Transverse colon (tissue), 4 donors: ENCODE measurements around the gene RBM20. TPM values are rescaled to one million over a fixed set of nuclear protein-coding genes. Genes with fewer than 3 reads are reported as not detected.

Experiments used
- DNase-seq: peaks from one replicate; pipeline ENCODE4 v3.0.0-alpha.2; 2019
- H3K27ac ChIP-seq, 4 donors: fragments of 200-600 bp; sonication (generic); 2 replicates each; pipeline ENCODE4 v1.5.1; 2016 to 2018; ENCODE audit warnings: inconsistent platforms in 4 of 4
- H3K27me3 ChIP-seq: fragments of 200-600 bp; sonication (generic); 2 replicates; pipeline ENCODE4 v1.5.1; 2017; ENCODE audit warnings: inconsistent platforms
- H3K36me3 ChIP-seq, 4 donors: fragments of 200-600 bp; sonication (generic); 2 replicates each; pipeline ENCODE4 v1.5.1; 2017 to 2019; ENCODE audit warnings: inconsistent platforms in 4 of 4
- H3K4me1 ChIP-seq, 4 donors: fragments of 200-600 bp; sonication (generic); 2 replicates each; pipeline ENCODE4 v1.5.1; 2017 to 2020; ENCODE audit warnings: inconsistent platforms in 4 of 4
- H3K4me3 ChIP-seq, 4 donors: fragments of 200-600 bp; sonication (generic); 1 replicate in 1 of 4; 2 replicates in 3 of 4; pipeline versions ENCODE4 v1.5.1 to v1.6.1; 2017 to 2019; ENCODE audit warnings: inconsistent platforms in 4 of 4
- H3K9me3 ChIP-seq, 2 donors: fragments of 200-600 bp; sonication (generic); 2 replicates each; pipeline ENCODE4 v1.5.1; 2017 to 2019; ENCODE audit warnings: inconsistent platforms in 2 of 2
- CTCF ChIP-seq, 5 experiments: fragments of 200-600 bp in 3 of 5; fragments of 450-650 bp in 2 of 5; sonication (generic) in 3 of 5; IDR thresholded peaks; 1 replicate in 2 of 5; 2 replicates in 3 of 5; pipeline ENCODE4 v1.5.1; 2016 to 2017; ENCODE audit warnings: antibody characterized with exemption in 5 of 5, inconsistent platforms in 3 of 5, mild to moderate bottlenecking in 2 of 5, moderate library complexity in 1 of 5
- EP300 ChIP-seq: sonication (generic); formaldehyde crosslinking; IDR thresholded peaks from one replicate; pipeline ENCODE4 v1.6.1; 2017; ENCODE audit warnings: antibody characterized with exemption, low read depth
- POLR2A ChIP-seq: fragments of 450-650 bp; IDR thresholded peaks from one replicate; pipeline ENCODE4 v1.6.1; 2016; ENCODE audit warnings: antibody characterized with exemption, mild to moderate bottlenecking, moderate library complexity
- POLR2AphosphoS5 ChIP-seq, 3 donors: sonication (generic); formaldehyde crosslinking; IDR thresholded peaks; one replicate each; pipeline ENCODE4 v1.6.1; 2016; ENCODE audit warnings: antibody characterized with exemption in 3 of 3
- WGBS, 2 donors: methylation state at CpG; one replicate each; pipeline ENCODE4 v1.1.5; 2018; ENCODE audit warnings: low coverage in 1 of 2; 5-methylcytosine and 5-hydroxymethylcytosine counted together
- in situ Hi-C, 4 donors: fragments of 200-750 bp; cut with MboI; loops; one replicate each; pipeline versions ENCODE4 v1.15.0 to v1.15.1; 2017; ENCODE audit warnings: low sequenced_read_pairs in 3 of 4, low pct_ligation_motif_present in 1 of 4, low pct_unique_long_range_greater_than_20kb in 1 of 4
- intact Hi-C: fragments of 100-400 bp; cut with DNase I; formaldehyde crosslinking; loops from one replicate; pipeline ENCODE4 v1.15.1; 2023; ENCODE audit warnings: low total_unique reads
- total RNA-seq, 4 donors: library from RNA; depleted of rRNA; stranded (reverse); fragments of >200 nt; gene quantifications; one replicate each; pipeline ENCODE4 v1.1.0, GENCODE V29; 2016

The RBM20 gene
- total RNA-seq, 4 donors from 2014 or later: 1.2 to 10.5 (median 2.9) TPM

- TF ChIP-seq CTCF (IDR thresholded peaks at IDR 0.05) (no peak), POLR2AphosphoS5 (IDR thresholded peaks at IDR 0.05) (peak in 2 of 3 donors; percentile 33 to 40)
- no peak overlapping the region for H3K4me3 ChIP-seq
- 12 to 18% methylated on average over 7 of the region's 7 CpGs for WGBS, 2 donors
- intact Hi-C loops (no loop called here), in situ Hi-C loops (loop anchor here in 2 of 4 donors (10.0 kb wide), 2 partner anchors 82 to 92 kb away; no protein-coding TSS in a partner anchor)
- peak overlapping the region; percentile 48 to 75 (median 65) for H3K27ac ChIP-seq
- H3K9me3 ChIP-seq: no peaks in the 10 kb centered on the region
- DNase-seq: peak; percentile 75
- H3K36me3 ChIP-seq: no peaks in the 10 kb centered on the region
- peaks cover 18 to 41% (median 24%) of the 10 kb centered on the region in 4 donors for H3K4me1 ChIP-seq
- H3K27me3 ChIP-seq: no peaks in the 10 kb centered on the region
These were observed 158.6 kb downstream of the RBM20 start for GRCh38 chr10:110802551-110803238.

- intact Hi-C loops: no loop called here
- TF ChIP-seq CTCF (IDR thresholded peaks at IDR 0.05) (no peak), POLR2A (no peak)
- WGBS, 2 donors: 57 to 60% methylated on average over 1 to 6 of the region's 6 CpGs
- Histone ChIP-seq H3K9me3 (no peaks in the 10 kb centered on the region), H3K4me1 (peaks cover 18 to 47% (median 28%) of the 10 kb centered on the region in 4 donors), H3K27me3 (no peaks in the 10 kb centered on the region), H3K27ac (peak overlapping the region; percentile 48 to 75 (median 65)), H3K36me3 (no peaks in the 10 kb centered on the region), H3K4me3 (no peak overlapping the region)
- DNase-seq: no peak
- in situ Hi-C loops: loop anchor here in 2 of 4 donors (10.0 kb wide), 2 partner anchors 82 to 92 kb away; no protein-coding TSS in a partner anchor
These were observed 159.2 kb downstream of the RBM20 start for GRCh38 chr10:110803239-110803749.

- 7 to 18% methylated on average over 3 to 6 of the region's 6 CpGs for WGBS, 2 donors
- Histone ChIP-seq H3K4me1 (peaks cover 18 to 51% (median 30%) of the 10 kb centered on the region in 4 donors), H3K27me3 (no peaks in the 10 kb centered on the region), H3K9me3 (no peaks in the 10 kb centered on the region), H3K36me3 (no peaks in the 10 kb centered on the region), H3K27ac (peak overlapping the region; percentile 63 to 75 (median 65)), H3K4me3 (no peak overlapping the region)
- DNase-seq: peak; percentile 74
- in situ Hi-C loops: loop anchor here in 2 of 4 donors (10.0 kb wide), 2 partner anchors 81 to 91 kb away; no protein-coding TSS in a partner anchor
- TF ChIP-seq CTCF (IDR thresholded peaks at IDR 0.05): peak; percentile 59 to 82 (median 64)
- TF ChIP-seq POLR2AphosphoS5 (IDR thresholded peaks at IDR 0.05): no peak
- intact Hi-C loops: no loop called here
These were observed 159.7 kb downstream of the RBM20 start for GRCh38 chr10:110803830-110804338.

GRCh38 chr10:110804376-110804775 is 160.2 kb downstream of the RBM20 start:
- intact Hi-C loops (no loop called here), in situ Hi-C loops (loop anchor here in 2 of 4 donors (10.0 kb wide), 2 partner anchors 80 to 90 kb away; no protein-coding TSS in a partner anchor)
- Histone ChIP-seq H3K36me3 (no peaks in the 10 kb centered on the region), H3K4me3 (no peak overlapping the region), H3K9me3 (no peaks in the 10 kb centered on the region), H3K27me3 (no peaks in the 10 kb centered on the region), H3K27ac (peak overlapping the region; percentile 63 to 75 (median 65)), H3K4me1 (peaks cover 18 to 53% (median 30%) of the 10 kb centered on the region in 4 donors)
- no peak for DNase-seq
- TF ChIP-seq POLR2A (no peak), EP300 (no peak), CTCF (IDR thresholded peaks at IDR 0.05) (no peak), POLR2AphosphoS5 (IDR thresholded peaks at IDR 0.05) (no peak)
- WGBS, 2 donors: 70 to 95% methylated on average over 1 of the region's 1 CpG
